Measurements from ENCODE around the gene MYRFL.
A peak's percentile ranks its signal among the peaks of the same experiment; 100 is the strongest.
"Not testable (repeated sequence)": the region's sequence is repeated elsewhere in the genome, so short reads cannot be mapped to it uniquely, and the experiment has no call there.

The MYRFL gene

GRCh38 chr12:69843608-69844007 lies 18.6 kb downstream of the MYRFL start:
- no peak for DNase-seq (ENCODE audit: low read depth)

GRCh38 chr12:69844416-69844815 lies 19.4 kb downstream of the MYRFL start:
- no peak for DNase-seq (ENCODE audit: low read depth)

- no peak for DNase-seq (ENCODE audit: low read depth)
Measured at GRCh38 chr12:69844836-69845235, 19.8 kb downstream of the MYRFL start.

DNA sequence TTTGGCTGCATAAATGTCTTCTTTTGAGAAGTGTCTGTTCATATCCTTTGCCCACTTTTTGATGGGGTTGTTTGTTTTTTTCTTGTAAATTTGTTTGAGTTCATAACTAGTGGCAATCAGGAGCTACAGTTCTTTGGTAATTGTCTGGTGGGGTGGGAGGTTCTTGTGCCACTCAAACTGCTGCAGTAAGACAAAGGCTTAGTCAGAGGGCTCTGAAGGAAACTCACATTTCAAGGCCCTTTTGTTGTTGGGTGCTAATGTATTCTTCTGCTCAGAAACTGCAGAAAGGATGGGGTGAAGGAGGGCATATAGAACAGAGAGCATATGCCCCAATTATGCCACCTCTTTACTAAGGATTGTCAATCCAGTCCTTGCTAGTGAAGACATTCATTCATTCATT lies 21.9 kb downstream of the MYRFL start:
- DNase-seq (ENCODE audit: low read depth): no peak

DNA sequence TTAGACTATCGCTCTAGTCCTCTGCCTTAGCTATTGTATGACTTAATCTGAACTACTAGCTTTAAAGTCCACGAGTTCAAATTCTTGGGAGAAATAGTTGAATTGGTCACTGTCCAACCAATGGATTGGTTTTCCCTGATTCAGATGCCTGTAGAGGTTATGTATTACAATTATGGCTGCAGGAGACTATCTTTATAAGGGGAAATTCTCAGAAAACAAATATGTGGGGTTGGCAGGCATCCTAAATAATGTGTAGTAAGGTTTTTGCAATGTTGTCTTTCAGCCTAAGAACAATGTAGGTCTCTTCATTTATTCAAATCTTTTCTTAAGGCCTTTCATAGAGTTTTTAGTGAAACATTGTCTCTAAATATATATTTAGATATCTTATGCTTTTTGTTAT lies 26.9 kb downstream of the MYRFL start:
- no peak for DNase-seq (ENCODE audit: low read depth)

- not testable (repeated sequence) for DNase-seq (ENCODE audit: low read depth)
Measured at GRCh38 chr12:69853176-69853961, 28.3 kb downstream of the MYRFL start.

DNA sequence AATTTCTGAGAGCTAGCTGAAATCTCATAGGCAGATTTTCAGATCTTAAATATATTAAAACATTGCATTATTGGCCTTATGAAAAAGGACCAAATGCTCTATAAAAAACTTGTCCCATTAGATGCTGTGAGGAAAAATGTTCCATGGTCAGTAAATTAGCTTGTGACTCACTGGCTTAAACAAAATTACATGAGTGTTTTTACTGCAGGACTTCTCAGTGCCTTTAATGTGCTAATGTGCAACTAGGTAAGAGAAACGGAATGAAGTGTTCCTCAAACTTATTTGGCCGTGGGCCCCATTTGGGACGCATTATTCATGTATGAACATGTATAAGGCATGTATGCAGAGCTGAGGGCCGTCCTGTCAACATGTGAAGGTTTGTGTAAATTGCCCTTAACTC lies 41.7 kb downstream of the MYRFL start:
- no peak for DNase-seq (ENCODE audit: low read depth)

DNA sequence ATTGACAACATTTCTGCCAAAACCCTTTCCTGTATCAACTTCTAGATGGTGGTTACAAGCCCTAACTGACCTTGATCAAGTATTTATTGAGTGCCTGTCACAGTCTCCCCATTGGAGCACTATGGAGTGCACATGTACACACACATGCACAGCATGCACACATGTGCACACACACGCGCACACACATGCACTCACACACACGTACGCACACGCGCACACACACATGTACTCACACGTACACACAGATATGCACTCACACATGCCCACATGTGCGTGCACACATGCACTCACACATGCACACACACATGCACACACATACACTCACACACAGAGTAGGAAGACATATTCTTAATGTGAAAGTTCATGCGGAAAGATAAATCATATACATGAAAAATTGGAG lies 43.7 kb downstream of the MYRFL start:
- DNase-seq (ENCODE audit: low read depth): no peak

DNA sequence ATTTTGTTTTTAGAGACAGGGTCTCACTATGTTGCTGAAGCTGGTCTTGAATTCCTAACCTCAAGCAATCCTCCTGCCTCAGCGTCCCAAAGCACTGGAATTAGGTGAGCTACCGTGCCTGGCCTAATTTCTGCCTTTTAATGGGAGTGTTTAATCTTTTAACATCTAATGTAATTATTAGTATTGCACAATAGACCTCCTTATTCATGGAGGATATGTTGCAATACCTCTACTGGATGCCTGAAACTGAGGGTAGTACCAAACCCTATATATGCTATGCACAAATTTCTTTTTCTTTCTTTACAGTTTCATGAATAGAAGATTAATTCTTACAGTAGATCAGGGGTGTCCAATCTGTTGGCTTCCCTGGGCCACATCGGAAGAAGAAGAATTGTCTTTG lies 47.8 kb downstream of the MYRFL start:
- no peak for DNase-seq (ENCODE audit: low read depth)

- no peak for DNase-seq (ENCODE audit: low read depth)
Measured at GRCh38 chr12:69873429-69873828, 48.4 kb downstream of the MYRFL start.

GRCh38 chr12:69874606-69875005 lies 49.6 kb downstream of the MYRFL start:
- DNase-seq (ENCODE audit: low read depth): no peak

DNA sequence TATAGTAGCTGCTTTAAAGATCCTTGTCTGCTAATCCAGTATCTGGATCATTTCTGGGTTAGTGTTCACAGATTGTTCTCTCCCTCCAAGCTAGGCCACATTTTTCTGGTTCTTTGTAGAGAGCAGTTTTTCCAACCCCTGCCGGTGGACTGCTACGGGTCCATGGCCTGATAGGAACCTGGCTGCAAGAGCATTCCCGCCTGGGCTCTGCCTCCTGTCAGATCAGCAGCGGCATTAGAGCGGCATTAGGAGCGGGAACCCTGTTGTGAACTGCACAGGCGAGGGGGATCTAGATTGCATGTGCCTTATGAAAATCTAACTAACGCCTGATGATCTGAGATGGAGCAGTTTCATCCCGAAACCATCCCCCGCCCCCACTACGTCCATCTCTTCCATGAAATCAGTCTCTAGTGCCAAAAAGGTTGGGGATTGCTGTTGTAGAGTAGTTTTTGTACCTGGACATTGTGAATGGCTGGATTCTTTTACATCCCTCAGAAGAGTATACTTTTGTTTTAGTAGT lies 50.4 kb downstream of the MYRFL start:
- no peak for DNase-seq (ENCODE audit: low read depth)

DNA sequence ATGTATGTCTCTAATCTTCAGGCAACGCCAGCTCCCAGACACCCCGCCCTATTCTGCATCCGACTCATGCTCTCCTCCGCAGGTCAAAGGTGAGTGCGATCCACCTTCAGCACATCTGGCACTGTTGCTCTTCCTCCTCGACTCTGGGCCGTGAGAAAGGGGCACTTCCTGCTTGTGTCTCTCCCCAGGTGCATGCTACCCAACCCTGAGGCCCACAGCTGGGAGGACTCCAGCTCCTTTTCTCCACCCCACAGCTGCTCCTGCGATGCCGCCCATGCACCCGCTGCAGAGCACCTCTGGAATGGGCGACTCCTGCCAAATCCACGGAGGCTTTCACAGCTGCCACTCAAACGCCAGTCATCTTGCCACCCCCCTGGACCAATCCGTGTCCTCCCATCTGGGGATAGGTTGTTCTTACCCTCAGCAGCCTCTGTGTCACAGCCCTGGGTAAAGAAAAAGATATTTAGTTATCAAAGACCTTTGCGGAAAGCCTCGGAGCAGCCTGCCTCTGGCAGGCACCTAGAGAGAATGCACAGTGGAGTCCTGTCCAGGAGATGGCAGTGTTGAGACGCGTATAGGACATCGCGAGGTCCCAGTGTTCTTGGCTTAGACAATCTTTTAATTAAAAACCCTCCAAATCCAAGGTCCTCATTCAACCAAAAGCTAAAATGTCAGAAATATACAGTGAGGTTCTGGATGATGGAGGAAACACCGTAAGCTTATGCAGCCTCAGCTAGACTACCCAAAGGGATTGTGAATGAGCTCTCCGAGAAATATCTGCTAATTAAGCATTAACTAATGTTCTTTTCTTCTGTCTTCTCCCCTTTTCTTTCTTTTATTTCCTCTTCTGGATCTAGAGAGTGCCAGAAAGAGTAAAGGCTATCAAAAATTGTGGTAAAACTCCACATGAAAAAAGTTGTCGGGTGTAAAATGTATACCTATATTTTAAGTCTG lies 54.3 kb downstream of the MYRFL start:
- DNase-seq (ENCODE audit: low read depth): peak; percentile 31

- DNase-seq (ENCODE audit: low read depth): no peak
Measured at GRCh38 chr12:69880571-69880970, 55.5 kb downstream of the MYRFL start.

GRCh38 chr12:69881771-69882170 lies 56.7 kb downstream of the MYRFL start:
- no peak for DNase-seq (ENCODE audit: low read depth)

GRCh38 chr12:69884386-69884785 lies 59.4 kb downstream of the MYRFL start:
- no peak for DNase-seq (ENCODE audit: low read depth)

DNA sequence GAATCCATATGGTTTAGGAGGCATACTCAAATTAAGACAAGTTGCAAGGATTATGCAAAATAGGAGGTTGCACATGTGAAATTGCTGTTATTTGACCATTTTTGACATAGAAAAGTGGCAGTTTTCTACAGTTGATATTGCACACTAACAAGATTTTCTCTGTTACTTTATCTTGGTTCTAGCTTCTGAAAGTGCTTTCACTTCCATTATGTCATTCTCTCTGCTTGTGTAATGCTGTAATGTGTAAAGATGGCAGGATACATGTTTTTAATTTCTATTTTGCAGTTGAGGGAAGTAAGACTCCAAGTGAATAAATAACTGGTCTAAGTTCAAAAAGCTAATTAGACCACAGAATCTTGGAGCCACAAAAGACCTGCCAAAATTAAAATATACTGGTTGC lies 60.6 kb downstream of the MYRFL start:
- no peak for DNase-seq (ENCODE audit: low read depth)

GRCh38 chr12:69886109-69886508 lies 61.1 kb downstream of the MYRFL start:
- DNase-seq (ENCODE audit: low read depth): no peak

GRCh38 chr12:69886715-69887114 lies 61.7 kb downstream of the MYRFL start:
- no peak for DNase-seq (ENCODE audit: low read depth)

GRCh38 chr12:69888901-69889300 lies 63.9 kb downstream of the MYRFL start:
- no peak for DNase-seq (ENCODE audit: low read depth)

GRCh38 chr12:69894800-69895383 lies 69.9 kb downstream of the MYRFL start:
- no peak for DNase-seq (ENCODE audit: low read depth)

- DNase-seq (ENCODE audit: low read depth): no peak
Measured at GRCh38 chr12:69896653-69897381, 71.8 kb downstream of the MYRFL start.

Data from stimulated activated CD8-positive, alpha-beta memory T cell treated with anti-CD3 and anti-CD28 coated beads, Interleukin-15, amount 100 ng/mL, for 1 hour (primary cell).